Measurements from ENCODE around the gene TNK2.

TNK2 gene

DNA sequence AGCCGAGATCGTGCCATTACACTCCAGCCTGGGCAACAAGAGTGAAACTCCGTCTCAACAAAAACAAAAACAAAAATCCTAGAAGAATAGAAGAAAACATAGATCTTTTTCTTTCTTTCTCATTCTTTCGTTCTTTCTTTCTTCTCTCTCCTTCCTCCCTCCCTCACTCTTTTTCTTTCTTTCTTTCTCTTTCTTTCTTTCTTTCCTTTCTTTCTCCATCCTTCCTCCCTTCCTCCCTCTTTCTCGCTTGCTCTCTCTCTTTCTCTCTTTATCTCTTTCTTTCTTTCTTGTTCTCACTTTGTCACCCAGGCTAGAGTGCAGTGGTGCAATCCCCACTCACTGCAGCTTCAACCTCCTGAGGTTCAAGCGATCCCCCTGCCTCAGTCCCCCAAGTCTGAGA, 62.9 kb downstream of the TNK2 start:
- no peak for DNase-seq (ENCODE audit: low read depth)
- TF ChIP-seq, protein P1, sequence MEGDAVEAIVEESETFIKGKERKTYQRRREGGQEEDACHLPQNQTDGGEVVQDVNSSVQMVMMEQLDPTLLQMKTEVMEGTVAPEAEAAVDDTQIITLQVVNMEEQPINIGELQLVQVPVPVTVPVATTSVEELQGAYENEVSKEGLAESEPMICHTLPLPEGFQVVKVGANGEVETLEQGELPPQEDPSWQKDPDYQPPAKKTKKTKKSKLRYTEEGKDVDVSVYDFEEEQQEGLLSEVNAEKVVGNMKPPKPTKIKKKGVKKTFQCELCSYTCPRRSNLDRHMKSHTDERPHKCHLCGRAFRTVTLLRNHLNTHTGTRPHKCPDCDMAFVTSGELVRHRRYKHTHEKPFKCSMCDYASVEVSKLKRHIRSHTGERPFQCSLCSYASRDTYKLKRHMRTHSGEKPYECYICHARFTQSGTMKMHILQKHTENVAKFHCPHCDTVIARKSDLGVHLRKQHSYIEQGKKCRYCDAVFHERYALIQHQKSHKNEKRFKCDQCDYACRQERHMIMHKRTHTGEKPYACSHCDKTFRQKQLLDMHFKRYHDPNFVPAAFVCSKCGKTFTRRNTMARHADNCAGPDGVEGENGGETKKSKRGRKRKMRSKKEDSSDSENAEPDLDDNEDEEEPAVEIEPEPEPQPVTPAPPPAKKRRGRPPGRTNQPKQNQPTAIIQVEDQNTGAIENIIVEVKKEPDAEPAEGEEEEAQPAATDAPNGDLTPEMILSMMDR (conservative IDR thresholded peaks at IDR 0.05; ENCODE audit: low read length) = no peak
- no peak overlapping the region for H3K4me3 ChIP-seq (ENCODE audit: low read length)

DNA sequence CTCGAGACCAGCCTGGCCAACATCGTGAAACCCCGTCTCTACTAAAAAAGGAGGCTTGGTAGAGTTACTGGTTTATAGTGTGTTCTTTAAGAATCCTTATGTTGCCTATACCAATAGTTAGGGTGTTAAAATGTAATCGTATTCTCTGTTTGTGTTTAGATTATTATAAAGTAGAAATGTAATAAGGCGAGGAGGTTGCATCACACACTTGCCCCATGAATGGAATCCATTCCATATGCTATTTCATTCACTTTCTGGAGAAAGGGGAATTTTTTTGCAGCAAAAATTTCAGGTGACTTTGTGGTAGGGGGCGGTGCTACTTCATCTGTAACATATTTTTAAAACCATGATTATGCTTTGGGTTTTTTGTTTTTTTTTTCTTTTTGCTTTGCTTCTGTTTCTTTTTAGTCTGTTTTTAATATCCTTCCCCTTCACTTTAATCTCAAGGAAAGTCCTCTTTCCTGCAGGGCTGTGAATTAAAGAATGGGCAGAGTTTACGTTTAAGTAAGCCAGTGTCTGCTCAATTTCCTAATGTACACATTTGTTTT, 63.6 kb downstream of the TNK2 start:
- TF ChIP-seq, protein P1 (conservative IDR thresholded peaks at IDR 0.05; ENCODE audit: low read length) = no peak
- no peak for DNase-seq (ENCODE audit: low read depth)
- H3K4me3 ChIP-seq (ENCODE audit: low read length) = no peak overlapping the region

DNA sequence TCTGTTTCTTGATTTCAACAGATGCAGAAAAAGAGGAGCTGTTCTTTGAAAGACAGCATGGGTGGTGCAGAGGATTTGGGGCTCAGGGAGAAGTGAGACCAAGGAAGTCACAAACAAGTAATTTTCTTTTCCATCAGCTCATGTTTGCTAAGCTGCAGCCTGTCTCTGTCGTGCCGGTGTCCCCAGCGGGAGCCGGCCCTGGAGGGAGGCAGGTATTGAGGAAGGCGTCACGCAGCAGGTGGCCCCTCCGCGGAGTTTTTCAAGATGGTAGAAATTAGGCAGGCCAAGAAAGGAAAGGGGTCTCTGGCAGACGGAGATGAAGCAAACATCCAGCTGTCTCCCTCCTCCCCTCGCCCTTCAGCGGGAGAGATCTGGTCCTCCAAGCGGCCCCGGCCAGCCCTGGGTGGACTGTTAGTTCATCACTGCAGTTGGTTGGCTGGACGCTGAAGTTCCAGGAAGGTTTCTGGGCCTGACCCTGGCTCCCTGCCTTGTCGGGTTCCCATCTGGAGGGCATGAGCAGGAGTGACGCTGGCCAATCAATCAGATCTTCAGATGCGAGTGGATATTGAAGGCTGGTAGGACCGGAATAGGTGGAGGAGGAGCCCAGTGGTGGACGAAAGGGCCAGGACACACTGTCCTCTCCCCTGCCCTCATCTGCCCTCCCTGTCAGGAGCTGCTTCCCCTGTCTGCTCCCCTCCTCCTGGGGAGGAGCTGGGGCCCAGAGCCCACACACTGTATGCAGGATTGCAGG, 68.9 kb downstream of the TNK2 start:
- TF ChIP-seq, protein P1 (conservative IDR thresholded peaks at IDR 0.05; ENCODE audit: low read length) = no peak
- H3K4me3 ChIP-seq (ENCODE audit: low read length) = no peak overlapping the region
- DNase-seq (ENCODE audit: low read depth) = no peak

DNA sequence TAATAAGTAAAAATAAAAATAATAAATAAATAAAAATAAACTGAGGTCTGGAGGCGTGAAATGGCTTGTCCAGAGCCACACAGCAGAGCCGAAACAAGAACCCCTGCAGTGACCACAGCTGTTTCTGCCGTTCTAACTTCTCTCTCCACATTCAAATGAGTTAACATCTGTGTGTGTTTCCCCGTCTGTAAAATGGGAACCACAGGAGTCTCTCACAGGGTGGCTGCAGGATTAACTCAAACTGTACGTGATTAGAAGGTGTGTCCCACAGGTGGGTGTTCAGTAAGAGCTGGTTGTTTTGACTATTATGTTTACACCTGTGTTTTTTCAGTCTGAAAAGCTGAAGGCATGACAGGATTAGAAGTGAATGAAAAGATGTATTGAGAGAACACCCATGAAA, 69.6 kb downstream of the TNK2 start:
- H3K4me3 ChIP-seq (ENCODE audit: low read length) = no peak overlapping the region
- TF ChIP-seq, protein P1 (conservative IDR thresholded peaks at IDR 0.05; ENCODE audit: low read length) = no peak
- no peak for DNase-seq (ENCODE audit: low read depth)

DNA sequence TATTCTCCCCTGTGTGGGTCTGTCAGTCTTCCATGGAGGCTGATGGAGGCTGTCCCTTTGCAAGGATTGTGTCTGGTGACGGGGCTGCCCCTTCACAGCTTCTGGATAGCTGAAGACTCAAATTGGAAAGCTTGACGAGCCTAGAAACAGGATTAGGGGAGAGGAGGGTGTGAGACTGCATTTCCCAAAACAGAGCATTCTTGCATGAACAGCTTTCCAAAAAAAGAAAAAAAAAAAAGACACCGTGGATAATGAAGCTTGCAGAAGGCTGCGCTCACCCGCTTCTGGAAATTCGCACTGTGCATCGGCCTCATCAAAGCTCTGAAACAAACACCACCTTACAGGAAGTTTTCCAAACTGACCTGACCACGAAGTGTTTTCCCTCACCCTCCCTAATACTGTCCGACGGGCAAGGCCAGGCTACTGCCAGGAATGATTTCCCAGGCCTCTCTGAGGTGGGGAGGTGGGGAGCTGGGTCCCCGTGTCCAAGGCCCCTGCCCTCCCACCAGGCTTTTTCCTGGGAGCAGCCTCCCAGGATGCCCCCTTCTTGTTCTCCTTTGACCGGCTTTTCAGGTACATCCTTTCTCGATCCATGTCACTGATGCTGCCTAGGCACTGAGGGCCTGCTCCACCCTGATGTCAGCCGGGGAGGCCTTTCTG, 71.7 kb downstream of the TNK2 start:
- TF ChIP-seq, protein P1 (conservative IDR thresholded peaks at IDR 0.05; ENCODE audit: low read length) = no peak

DNA sequence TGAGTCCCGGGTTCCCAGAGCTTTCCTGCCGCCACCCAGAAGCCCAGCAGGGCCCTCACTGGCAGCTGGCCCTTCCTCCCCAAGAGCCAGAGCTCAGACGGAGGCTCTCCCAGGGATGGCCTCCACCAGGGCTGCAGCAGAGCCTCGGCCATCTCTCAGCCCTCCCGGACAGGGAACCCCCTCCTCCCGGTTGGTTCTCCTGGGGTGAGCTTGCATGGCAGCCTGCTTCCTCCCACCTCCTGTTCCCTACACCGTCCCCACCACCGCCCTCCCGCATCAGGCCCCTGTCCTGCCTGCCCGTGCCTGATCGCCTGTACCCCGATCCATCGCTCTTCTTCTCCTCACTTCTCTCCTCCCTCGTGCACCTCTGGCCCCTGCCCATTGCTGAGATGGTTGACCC, 72.6 kb downstream of the TNK2 start:
- TF ChIP-seq, protein P1 (conservative IDR thresholded peaks at IDR 0.05; ENCODE audit: low read length) = no peak
- H3K4me3 ChIP-seq (ENCODE audit: low read length) = no peak overlapping the region
- no peak for DNase-seq (ENCODE audit: low read depth)

More for the DNA sequence above, 71.7 kb downstream of the TNK2 start:
- no peak for DNase-seq (ENCODE audit: low read depth)
- H3K4me3 ChIP-seq (ENCODE audit: low read length) = no peak overlapping the region
